ENCODE results near the gene TMEM79.

GRCh38 chr1:156263288-156263655 lies 20.9 kb upstream of the TMEM79 start:
- TF ChIP-seq, protein P1, sequence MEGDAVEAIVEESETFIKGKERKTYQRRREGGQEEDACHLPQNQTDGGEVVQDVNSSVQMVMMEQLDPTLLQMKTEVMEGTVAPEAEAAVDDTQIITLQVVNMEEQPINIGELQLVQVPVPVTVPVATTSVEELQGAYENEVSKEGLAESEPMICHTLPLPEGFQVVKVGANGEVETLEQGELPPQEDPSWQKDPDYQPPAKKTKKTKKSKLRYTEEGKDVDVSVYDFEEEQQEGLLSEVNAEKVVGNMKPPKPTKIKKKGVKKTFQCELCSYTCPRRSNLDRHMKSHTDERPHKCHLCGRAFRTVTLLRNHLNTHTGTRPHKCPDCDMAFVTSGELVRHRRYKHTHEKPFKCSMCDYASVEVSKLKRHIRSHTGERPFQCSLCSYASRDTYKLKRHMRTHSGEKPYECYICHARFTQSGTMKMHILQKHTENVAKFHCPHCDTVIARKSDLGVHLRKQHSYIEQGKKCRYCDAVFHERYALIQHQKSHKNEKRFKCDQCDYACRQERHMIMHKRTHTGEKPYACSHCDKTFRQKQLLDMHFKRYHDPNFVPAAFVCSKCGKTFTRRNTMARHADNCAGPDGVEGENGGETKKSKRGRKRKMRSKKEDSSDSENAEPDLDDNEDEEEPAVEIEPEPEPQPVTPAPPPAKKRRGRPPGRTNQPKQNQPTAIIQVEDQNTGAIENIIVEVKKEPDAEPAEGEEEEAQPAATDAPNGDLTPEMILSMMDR (conservative IDR thresholded peaks at IDR 0.05) = no peak
- no peak for TF ChIP-seq EZH2 (IDR thresholded peaks at IDR 0.05; ENCODE audit: low read depth)
